HCT116 (cell line): ENCODE measurements around the gene WNK4. TPM values are rescaled to one million over a fixed set of nuclear protein-coding genes. Genes with fewer than 3 reads are reported as not detected.

Experiments
- ATAC-seq: fragments of 200-7000 bp; cut with Tn5 transposase; 2 replicates; pipeline ENCODE4 v1.9.1; 2020; ENCODE audit warnings: mild to moderate bottlenecking, moderate library complexity
- BruUV-seq: library from RNA; stranded (reverse); fragments of 400-500 nt; replicated peaks from 2 replicates; lab custom pipeline; 2021; lab: Mats Ljungman, UMichigan
- CTCF ChIA-PET: fragments of 300-600 bp; sonication (Branson Sonifier 250); formaldehyde crosslinking; loops from one replicate; lab custom pipeline; 2021; ENCODE audit warnings: antibody characterized with exemption; lab: Charles Lee
- POLR2A ChIA-PET: fragments of 300-600, 350-600 bp; sonication (Branson Sonifier 250); formaldehyde crosslinking; loops from one replicate; lab custom pipeline; 2021; ENCODE audit warnings: antibody characterized with exemption; lab: Charles Lee
- RAD21 ChIA-PET, 2 experiments: fragments of 300-600 bp; sonication (Branson Sonifier 250); formaldehyde crosslinking; loops; one replicate each; lab custom pipeline; 2023; ENCODE audit warnings: low total read pairs in 2 of 2; ENCODE audit not compliant: uncharacterized antibody in 2 of 2, unreplicated experiment in 2 of 2, low non-redundant PET in 1 of 2; lab: Charles Lee
- DNase-seq: peaks from one replicate; pipeline ENCODE4 v3.0.0-alpha.2; 2010; ENCODE audit warnings: low read depth, low spot score
- H2AFZ ChIP-seq: fragments of 200-600 bp; shearing (Covaris generic), sonication (generic); 2 replicates; pipeline ENCODE4 v1.6.1; 2017; ENCODE audit warnings: low read depth, mixed run types, mixed read lengths, antibody characterized with exemption, low read length; ENCODE audit not compliant: poor library complexity, severe bottlenecking
- H3K27ac ChIP-seq: 2 replicates; pipeline ENCODE4 v1.5.1; 2012; ENCODE audit warnings: low read depth, low read length
- H3K27me3 ChIP-seq: fragments of 200-600 bp; sonication (generic); 2 replicates; pipeline ENCODE4 v1.6.1; 2016; ENCODE audit warnings: mixed run types, low read length, mixed read lengths; ENCODE audit not compliant: insufficient read depth
- H3K36me3 ChIP-seq, 2 experiments: fragments of 200-500 bp in 1 of 2; fragments of 200-600 bp in 1 of 2; sonication (Bioruptor generic) in 1 of 2; sonication (generic) in 1 of 2; 2 replicates each; pipeline versions ENCODE4 v1.5.1 to v1.6.1; 2014 to 2016; ENCODE audit warnings: low read length in 2 of 2, inconsistent platforms in 1 of 2, mixed read lengths in 1 of 2, mixed run types in 1 of 2; ENCODE audit not compliant: insufficient read depth in 2 of 2, control insufficient read depth in 1 of 2
- H3K4me1 ChIP-seq, 2 experiments: fragments of 200-600 bp in 1 of 2; sonication (generic) in 1 of 2; 2 replicates each; pipeline versions ENCODE4 v1.5.1 to v1.6.1; 2012 to 2017; ENCODE audit warnings: low read length in 2 of 2, inconsistent platforms in 1 of 2, mild to moderate bottlenecking in 1 of 2, mixed read lengths in 1 of 2, mixed run types in 1 of 2, moderate library complexity in 1 of 2; ENCODE audit not compliant: insufficient read depth in 2 of 2, control insufficient read depth in 1 of 2
- H3K4me2 ChIP-seq: fragments of 200-600 bp; sonication (generic); 2 replicates; pipeline ENCODE4 v1.6.1; 2017; ENCODE audit warnings: mixed run types, low read length, mixed read lengths
- H3K4me3 ChIP-seq, 2 experiments: fragments of 200-600 bp in 1 of 2; sonication (generic) in 1 of 2; replicated peaks in 1 of 2; 2 replicates each; pipeline ENCODE4 v1.5.1; 2011 to 2016; ENCODE audit warnings: low read length in 2 of 2, control low read depth in 1 of 2, low read depth in 1 of 2, mild to moderate bottlenecking in 1 of 2, mixed read lengths in 1 of 2, mixed run types in 1 of 2
- H3K79me2 ChIP-seq: fragments of 200-600 bp; sonication (generic); 2 replicates; pipeline ENCODE4 v1.6.1; 2017; ENCODE audit warnings: mild to moderate bottlenecking, mixed run types, low read length, moderate library complexity, mixed read lengths; ENCODE audit not compliant: insufficient read depth
- H3K9ac ChIP-seq: fragments of 200-600 bp; sonication (generic); 2 replicates; pipeline ENCODE4 v1.6.1; 2016; ENCODE audit warnings: low read length, mixed read lengths
- H3K9me2 ChIP-seq: fragments of 200-600 bp; sonication (generic), shearing (Covaris generic); 2 replicates; pipeline ENCODE4 v1.6.1; 2017; ENCODE audit warnings: mixed run types, mild to moderate bottlenecking, moderate library complexity; ENCODE audit not compliant: insufficient read depth
- H3K9me3 ChIP-seq, 2 experiments: fragments of 200-500 bp in 1 of 2; fragments of 200-600 bp in 1 of 2; sonication (Bioruptor generic) in 1 of 2; sonication (generic) in 1 of 2; 2 replicates each; pipeline ENCODE4 v1.6.1; 2014 to 2017; ENCODE audit warnings: low read length in 2 of 2, mixed read lengths in 2 of 2, inconsistent platforms in 1 of 2, low read depth in 1 of 2, mild to moderate bottlenecking in 1 of 2, mixed run types in 1 of 2, moderate library complexity in 1 of 2; ENCODE audit not compliant: control insufficient read depth in 1 of 2, insufficient read depth in 1 of 2
- H4K20me1 ChIP-seq: fragments of 200-600 bp; sonication (generic), shearing (Covaris generic); 2 replicates; pipeline ENCODE4 v1.6.1; 2017; ENCODE audit warnings: mixed run types, mild to moderate bottlenecking, moderate library complexity; ENCODE audit not compliant: insufficient read depth
- CEBPB ChIP-seq: IDR thresholded peaks from 2 replicates; pipeline ENCODE4 v1.6.1; 2012; ENCODE audit warnings: low read depth
- ELF1 ChIP-seq: IDR thresholded peaks from 2 replicates; pipeline ENCODE4 v1.6.1; 2012; ENCODE audit warnings: low read depth, borderline replicate concordance
- EZH2 ChIP-seq: fragments of 200-600 bp; sonication (generic); IDR thresholded peaks from 2 replicates; pipeline ENCODE4 v1.6.1; 2017; ENCODE audit warnings: antibody characterized with exemption, mixed run types
- EZH2phosphoT487 ChIP-seq: fragments of 200-600 bp; IDR thresholded peaks from 2 replicates; pipeline ENCODE4 v1.6.1; 2018; ENCODE audit warnings: antibody characterized with exemption, borderline replicate concordance
- JUND ChIP-seq: IDR thresholded peaks from 2 replicates; pipeline ENCODE4 v1.6.1; 2012
- MAX ChIP-seq: IDR thresholded peaks from 2 replicates; pipeline ENCODE4 v1.6.1; 2012
- POLR2A ChIP-seq: IDR thresholded peaks from 2 replicates; pipeline ENCODE4 v1.7.0; 2011; ENCODE audit warnings: borderline replicate concordance; ENCODE audit not compliant: insufficient read depth, insufficient read length; ENCODE audit errors: extremely low read depth
- POLR2AphosphoS5 ChIP-seq: IDR thresholded peaks from 2 replicates; pipeline ENCODE4 v1.6.1; 2011; ENCODE audit warnings: mild to moderate bottlenecking, low read depth, low read length, moderate library complexity
- RAD21 ChIP-seq: IDR thresholded peaks from 2 replicates; pipeline ENCODE4 v1.6.1; 2012; ENCODE audit warnings: low read depth, mild to moderate bottlenecking
- SIN3A ChIP-seq: IDR thresholded peaks from 2 replicates; pipeline ENCODE4 v1.6.1; 2012; ENCODE audit warnings: low read depth
- SRF ChIP-seq: IDR thresholded peaks from 2 replicates; pipeline ENCODE4 v1.6.1; 2012; ENCODE audit warnings: low read depth
- ZBTB33 ChIP-seq: IDR thresholded peaks from 2 replicates; pipeline ENCODE4 v1.6.1; 2011; ENCODE audit warnings: mild to moderate bottlenecking, low read length, moderate library complexity; ENCODE audit not compliant: insufficient replicate concordance; ENCODE audit errors: extremely low read depth
- intact Hi-C: fragments of 100-400 bp; cut with micrococcal nuclease; formaldehyde crosslinking; loops from 2 replicates; pipeline ENCODE4 v1.10.0; 2022
- total RNA-seq: library from RNA; stranded (reverse); gene quantifications from one replicate; pipeline ENCODE4 v1.2.1, GENCODE V29; 2021; ENCODE audit not compliant: unreplicated experiment
- TF ChIP-seq, protein P1 (sequence below): IDR thresholded peaks from 2 replicates; pipeline ENCODE4 v1.6.1; 2012

The WNK4 gene
- total RNA-seq, 1 experiment from 2014 or later, result 4.5 TPM

- no peak for TF ChIP-seq MAX
- TF ChIP-seq POLR2AphosphoS5, result no peak
Observed at GRCh38 chr17:42778570-42778969, 1.8 kb upstream of the WNK4 start (continued).

DNA sequence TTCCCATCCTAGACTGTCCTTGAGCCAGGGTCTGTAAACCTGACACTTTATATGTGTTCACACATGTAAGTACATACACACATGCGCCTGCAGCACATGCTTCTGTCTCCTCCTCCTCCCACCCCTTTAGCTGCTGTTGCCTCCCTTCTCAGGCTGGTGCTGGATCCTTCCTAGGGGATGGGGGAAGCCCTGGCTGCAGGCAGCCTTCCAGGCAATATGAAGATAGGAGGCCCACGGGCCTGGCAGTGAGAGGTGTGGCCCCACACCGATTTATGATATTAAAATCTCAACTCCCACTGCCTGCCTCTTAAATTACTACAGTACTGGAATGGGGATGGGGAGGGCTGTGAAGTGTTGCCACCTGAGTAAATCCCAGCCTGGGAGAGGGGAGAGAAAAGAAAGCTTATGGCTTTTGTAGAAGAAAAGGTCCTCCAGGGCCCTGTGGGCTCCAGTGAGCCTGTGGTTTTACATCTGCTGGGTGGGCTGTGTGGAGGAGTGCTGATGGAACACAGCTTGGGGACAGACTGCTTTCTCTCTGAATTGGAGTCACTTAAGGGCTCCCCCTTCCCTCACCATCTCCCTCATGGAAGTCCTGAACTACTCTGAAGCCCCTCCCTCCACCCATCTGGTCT lies 990 bp upstream of the WNK4 start:
- ChIA-PET CTCF (no interaction called here), POLR2A (no interaction called here), RAD21 (no interaction called here)
- Histone ChIP-seq H3K9me3 (no peaks in the 10 kb centered on the region), H3K79me2 (peaks cover 8% of the 10 kb centered on the region), H3K27ac (no peak overlapping the region), H3K9me2 (no peaks in the 10 kb centered on the region), H3K36me3 (peaks cover 10 to 22% of the 10 kb centered on the region in 2 experiments), H3K4me2 (no peak overlapping the region), H3K4me1 (peaks cover 5 to 23% of the 10 kb centered on the region in 2 experiments), H2AFZ (no peak overlapping the region), H3K9ac (no peak overlapping the region), H3K27me3 (no peaks in the 10 kb centered on the region), H3K4me3 (no peak overlapping the region), H4K20me1 (no peaks in the 10 kb centered on the region)
- DNase-seq, result no peak
- intact Hi-C loops, result no loop called here
- no peak for TF ChIP-seq POLR2A
- no peak for TF ChIP-seq ELF1
- no peak for TF ChIP-seq ZBTB33
- TF ChIP-seq RAD21, result no peak
- no peak for TF ChIP-seq JUND
- TF ChIP-seq EZH2phosphoT487, result no peak
- no peak for TF ChIP-seq CEBPB
- TF ChIP-seq SIN3A, result no peak
- TF ChIP-seq SRF, result no peak
- TF ChIP-seq EZH2, result no peak
- TF ChIP-seq, protein P1, sequence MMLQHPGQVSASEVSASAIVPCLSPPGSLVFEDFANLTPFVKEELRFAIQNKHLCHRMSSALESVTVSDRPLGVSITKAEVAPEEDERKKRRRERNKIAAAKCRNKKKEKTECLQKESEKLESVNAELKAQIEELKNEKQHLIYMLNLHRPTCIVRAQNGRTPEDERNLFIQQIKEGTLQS, result no peak
- no TSS peak for BruUV-seq
- ATAC-seq, result no peak
